OCI-LY1 (cell line): Measurements from ENCODE around the gene ATP6AP2.

Experiments used
- H2AFZ ChIP-seq: fragments of 200-600 bp; sonication (generic), shearing (Covaris generic); 2 replicates; pipeline ENCODE4 v1.6.0; 2014; ENCODE audit warnings: antibody characterized with exemption, mild to moderate bottlenecking, low read length
- H3F3A ChIP-seq: fragments of 200-600 bp; sonication (generic), shearing (Covaris generic); 2 replicates; pipeline ENCODE4 v1.6.0; 2014; ENCODE audit warnings: mild to moderate bottlenecking, antibody characterized with exemption, low read length, moderate library complexity; ENCODE audit not compliant: insufficient read depth
- H3K27ac ChIP-seq: fragments of 200-600 bp; sonication (generic); 2 replicates; pipeline ENCODE4 v1.5.1; 2014; ENCODE audit warnings: low read length, mixed run types, mild to moderate bottlenecking, low read depth; ENCODE audit not compliant: poor library complexity, severe bottlenecking
- H3K27me3 ChIP-seq: fragments of 200-600 bp; sonication (generic); 2 replicates; pipeline ENCODE4 v1.6.0; 2014; ENCODE audit warnings: antibody characterized with exemption, mild to moderate bottlenecking, low read length, moderate library complexity; ENCODE audit not compliant: insufficient read depth
- H3K36me3 ChIP-seq: fragments of 200-600 bp; sonication (generic); 2 replicates; pipeline ENCODE4 v1.6.1; 2014; ENCODE audit warnings: mild to moderate bottlenecking, antibody characterized with exemption, low read length, moderate library complexity, mixed read lengths; ENCODE audit not compliant: insufficient read depth
- H3K4me1 ChIP-seq: fragments of 200-600 bp; sonication (generic); 2 replicates; pipeline ENCODE4 v1.5.1; 2014; ENCODE audit warnings: mild to moderate bottlenecking, low read length, moderate library complexity; ENCODE audit not compliant: insufficient read depth, severe bottlenecking
- H3K4me2 ChIP-seq: fragments of 200-600 bp; sonication (generic), shearing (Covaris generic); 2 replicates; pipeline ENCODE4 v1.6.1; 2014; ENCODE audit warnings: low read length
- H3K4me3 ChIP-seq: fragments of 200-600 bp; sonication (generic); 2 replicates; pipeline ENCODE4 v1.5.1; 2014; ENCODE audit warnings: low read length, low read depth, mild to moderate bottlenecking, mixed read lengths; ENCODE audit not compliant: poor library complexity, severe bottlenecking
- H3K79me2 ChIP-seq: fragments of 200-600 bp; shearing (Covaris generic); 2 replicates; pipeline ENCODE4 v1.6.1; 2016; ENCODE audit warnings: mixed run types, low read length, mixed read lengths; ENCODE audit not compliant: insufficient read depth
- H3K9ac ChIP-seq: fragments of 200-600 bp; sonication (generic), shearing (Covaris generic); 2 replicates; pipeline ENCODE4 v1.6.1; 2014; ENCODE audit warnings: mild to moderate bottlenecking, low read length, mixed read lengths
- H3K9me2 ChIP-seq: fragments of 200-600 bp; sonication (generic), shearing (Covaris generic); 2 replicates; pipeline ENCODE4 v1.6.1; 2014; ENCODE audit warnings: low read depth, mild to moderate bottlenecking, low read length, mixed read lengths
- H3K9me3 ChIP-seq: fragments of 200-600 bp; shearing (Covaris generic); 2 replicates; pipeline ENCODE4 v1.6.1; 2014; ENCODE audit warnings: low read length, mixed read lengths
- H4K20me1 ChIP-seq: fragments of 200-600 bp; sonication (generic), shearing (Covaris generic); 2 replicates; pipeline ENCODE4 v1.6.0; 2016; ENCODE audit warnings: mild to moderate bottlenecking, low read length; ENCODE audit not compliant: insufficient read depth
- CTCF ChIP-seq: fragments of 200-600 bp; sonication (generic), shearing (Covaris generic); IDR thresholded peaks from 2 replicates; pipeline ENCODE4 v1.5.1; 2017; ENCODE audit warnings: mild to moderate bottlenecking, antibody characterized with exemption, low read length, moderate library complexity, mixed read lengths
- EZH2 ChIP-seq: fragments of 200-600 bp; sonication (generic), shearing (Covaris generic); IDR thresholded peaks from 2 replicates; pipeline ENCODE4 v1.8.0; 2017; ENCODE audit warnings: borderline replicate concordance, mixed run types, mild to moderate bottlenecking, antibody characterized with exemption, low read length, moderate library complexity, mixed read lengths

ATP6AP2 gene

GRCh38 chrX:40546870-40547269 is 33.9 kb upstream of the ATP6AP2 start:
- no peak overlapping the region for H3K27ac ChIP-seq
- H3F3A ChIP-seq: no peaks in the 10 kb centered on the region
- TF ChIP-seq CTCF (no peak), EZH2 (no peak)
- no peak overlapping the region for H2AFZ ChIP-seq
- no peaks in the 10 kb centered on the region for H4K20me1 ChIP-seq
- no peaks in the 10 kb centered on the region for H3K4me1 ChIP-seq
- H3K4me3 ChIP-seq: no peak overlapping the region
- no peak overlapping the region for H3K9ac ChIP-seq
- no peaks in the 10 kb centered on the region for H3K79me2 ChIP-seq
- H3K27me3 ChIP-seq: no peaks in the 10 kb centered on the region
- H3K4me2 ChIP-seq: no peak overlapping the region
- no peaks in the 10 kb centered on the region for H3K9me2 ChIP-seq
- H3K36me3 ChIP-seq: no peaks in the 10 kb centered on the region
- H3K9me3 ChIP-seq: no peaks in the 10 kb centered on the region

- Histone ChIP-seq H4K20me1 (no peaks in the 10 kb centered on the region), H3K4me1 (no peaks in the 10 kb centered on the region), H3K4me3 (no peak overlapping the region), H3K27ac (no peak overlapping the region), H3F3A (no peaks in the 10 kb centered on the region), H3K9ac (no peak overlapping the region), H3K9me3 (no peaks in the 10 kb centered on the region), H3K9me2 (no peaks in the 10 kb centered on the region), H3K27me3 (no peaks in the 10 kb centered on the region), H3K79me2 (no peaks in the 10 kb centered on the region), H3K36me3 (no peaks in the 10 kb centered on the region), H2AFZ (no peak overlapping the region), H3K4me2 (no peak overlapping the region)
- TF ChIP-seq EZH2 (no peak), CTCF (no peak)
These were observed 30.7 kb upstream of the ATP6AP2 start for GRCh38 chrX:40550066-40550465.

GRCh38 chrX:40552768-40553167 is 28.0 kb upstream of the ATP6AP2 start:
- TF ChIP-seq EZH2 (no peak), CTCF (no peak)
- H4K20me1 ChIP-seq: no peaks in the 10 kb centered on the region
- H3K4me3 ChIP-seq: no peak overlapping the region
- H3K9me2 ChIP-seq: no peaks in the 10 kb centered on the region
- H3K36me3 ChIP-seq: no peaks in the 10 kb centered on the region
- no peak overlapping the region for H3K4me2 ChIP-seq
- H3K4me1 ChIP-seq: no peaks in the 10 kb centered on the region
- no peaks in the 10 kb centered on the region for H3K9me3 ChIP-seq
- H3K27ac ChIP-seq: no peak overlapping the region
- no peak overlapping the region for H3K9ac ChIP-seq
- no peaks in the 10 kb centered on the region for H3K79me2 ChIP-seq
- H3F3A ChIP-seq: no peaks in the 10 kb centered on the region
- no peak overlapping the region for H2AFZ ChIP-seq
- H3K27me3 ChIP-seq: no peaks in the 10 kb centered on the region
